NCI-H1105 (cell line): ENCODE results near the gene PIGL.
A peak's percentile ranks its signal among the peaks of the same experiment; 100 is the strongest.
"Not testable (repeated sequence)": the region's sequence is repeated elsewhere in the genome, so short reads cannot be mapped to it uniquely, and the experiment has no call there.

Source experiments
- DNase-seq: peaks from one replicate; lab custom pipeline; 2025; lab: John Stamatoyannopoulos, UW

Gene PIGL

GRCh38 chr17:16217002-16217635, at the start of gene PIGL:
Gene PIGL (plus strand): TSS chr17:16217210. CDS start chr17:16217227, 17 bp downstream.
- peak; percentile 94 for DNase-seq

- no peak for DNase-seq
Observed at GRCh38 chr17:16171613-16172012, 45.4 kb upstream of the PIGL start.

GRCh38 chr17:16178836-16179235, 38.2 kb upstream of the PIGL start:
- no peak for DNase-seq

GRCh38 chr17:16181581-16181980, 35.4 kb upstream of the PIGL start:
- no peak for DNase-seq

GRCh38 chr17:16187642-16188041, 29.4 kb upstream of the PIGL start:
- DNase-seq, result no peak

- no peak for DNase-seq
Observed at GRCh38 chr17:16189791-16190348, 27.1 kb upstream of the PIGL start.

- no peak for DNase-seq
Observed at GRCh38 chr17:16190703-16191360, 26.2 kb upstream of the PIGL start.

- no peak for DNase-seq
Observed at GRCh38 chr17:16191604-16192003, 25.4 kb upstream of the PIGL start.

- DNase-seq, result not testable (repeated sequence)
Observed at GRCh38 chr17:16194307-16194835, 22.6 kb upstream of the PIGL start.

GRCh38 chr17:16197276-16197675, 19.7 kb upstream of the PIGL start:
- no peak for DNase-seq

- DNase-seq, result no peak
Observed at GRCh38 chr17:16199093-16199492, 17.9 kb upstream of the PIGL start.

- not testable (repeated sequence) for DNase-seq
Observed at GRCh38 chr17:16201693-16202131, 15.3 kb upstream of the PIGL start.

GRCh38 chr17:16202554-16203500, 14.2 kb upstream of the PIGL start:
- DNase-seq, result not testable (repeated sequence)

GRCh38 chr17:16204763-16205162, 12.2 kb upstream of the PIGL start:
- not testable (repeated sequence) for DNase-seq

GRCh38 chr17:16211590-16211989, 5.4 kb upstream of the PIGL start:
- no peak for DNase-seq

- no peak for DNase-seq
Observed at GRCh38 chr17:16212793-16213192, 4.2 kb upstream of the PIGL start.

GRCh38 chr17:16214190-16215001, 2.6 kb upstream of the PIGL start:
- DNase-seq, result no peak

- peak; percentile 51 for DNase-seq
Observed at GRCh38 chr17:16215002-16215272, 2.1 kb upstream of the PIGL start.

GRCh38 chr17:16215273-16215964, 1.6 kb upstream of the PIGL start, which contains the start of gene NCOR1:
Gene NCOR1 (minus strand): TSS chr17:16215534. CDS start chr17:16194569, 20,965 bp downstream.
- DNase-seq, result peak; percentile 95

- no peak for DNase-seq
Observed at GRCh38 chr17:16215965-16216316, 1.1 kb upstream of the PIGL start.
